Measurements from ENCODE around the gene HYDIN.
"Not testable (repeated sequence)": the region's sequence is repeated elsewhere in the genome, so short reads cannot be mapped to it uniquely, and the experiment has no call there.

Gene HYDIN

DNA sequence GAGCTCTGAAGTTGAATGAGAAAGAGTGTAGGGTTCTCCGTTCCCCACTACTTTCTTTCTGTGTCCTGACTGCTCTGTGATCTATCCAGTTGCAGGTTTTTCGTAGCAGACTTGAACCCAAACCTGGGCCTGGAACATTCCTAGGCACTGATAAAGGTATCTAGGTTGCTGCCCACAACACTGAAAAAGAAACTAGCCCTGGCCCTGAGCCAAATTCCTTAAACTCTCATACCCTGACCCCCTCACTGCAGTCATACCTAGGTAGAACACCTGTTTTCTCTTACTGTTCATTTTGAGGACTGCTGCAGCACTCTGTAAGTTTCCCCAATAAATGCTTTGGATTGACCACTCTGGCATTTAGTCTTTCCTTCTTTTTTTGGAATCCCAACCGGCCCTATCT is 5.4 kb downstream of the HYDIN start:
- no peak for DNase-seq (ENCODE audit: low read depth)

DNA sequence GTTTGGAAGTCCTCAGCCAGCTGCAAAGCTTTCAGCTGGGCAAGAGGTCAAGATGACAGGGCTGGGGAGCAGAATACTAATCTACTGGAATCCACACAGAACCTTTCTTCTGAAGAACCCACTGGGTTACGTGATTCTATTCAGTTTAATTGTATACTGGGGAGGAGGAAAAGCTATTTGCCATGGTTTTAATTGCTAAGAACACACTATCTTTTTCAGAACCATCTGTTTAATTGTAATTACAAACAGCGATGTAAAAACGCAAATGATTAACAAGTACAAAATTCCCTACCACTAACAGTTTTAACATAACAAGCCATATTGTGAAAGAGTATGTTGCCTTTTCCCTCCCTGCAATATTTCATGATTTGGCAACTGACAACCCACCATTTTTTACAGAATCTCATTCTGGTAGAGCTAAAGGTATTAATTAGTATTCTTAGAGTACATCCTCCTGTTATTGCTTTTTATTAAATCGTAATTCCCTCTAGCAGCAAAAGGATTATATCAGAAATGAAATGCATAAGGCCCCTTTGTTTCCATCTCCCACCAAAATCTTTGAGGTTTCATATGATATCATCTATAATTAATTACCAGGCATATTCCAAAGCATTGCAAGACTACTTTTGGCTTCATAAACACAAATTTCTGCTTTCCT is 12.1 kb downstream of the HYDIN start:
- DNase-seq (ENCODE audit: low read depth) = no peak

DNA sequence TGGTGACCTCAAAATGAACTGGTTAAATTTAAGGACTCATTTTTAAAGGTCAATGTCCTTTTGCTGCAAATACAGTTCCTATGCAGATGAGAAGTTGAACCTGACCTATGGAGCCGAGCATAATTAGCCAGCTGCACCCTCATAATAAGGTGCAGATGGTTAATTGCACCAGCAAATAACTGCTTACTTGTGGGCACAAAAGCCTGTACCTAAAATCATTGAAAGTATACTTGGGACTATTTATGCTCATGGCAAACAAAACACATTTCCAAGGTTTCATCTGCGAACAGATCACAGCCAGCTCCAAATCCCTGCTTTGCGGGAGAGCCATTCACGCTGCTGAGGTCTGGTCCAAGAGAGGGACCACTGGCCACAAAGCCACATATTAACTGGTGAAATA is 13.0 kb downstream of the HYDIN start:
- DNase-seq (ENCODE audit: low read depth) = no peak

DNA sequence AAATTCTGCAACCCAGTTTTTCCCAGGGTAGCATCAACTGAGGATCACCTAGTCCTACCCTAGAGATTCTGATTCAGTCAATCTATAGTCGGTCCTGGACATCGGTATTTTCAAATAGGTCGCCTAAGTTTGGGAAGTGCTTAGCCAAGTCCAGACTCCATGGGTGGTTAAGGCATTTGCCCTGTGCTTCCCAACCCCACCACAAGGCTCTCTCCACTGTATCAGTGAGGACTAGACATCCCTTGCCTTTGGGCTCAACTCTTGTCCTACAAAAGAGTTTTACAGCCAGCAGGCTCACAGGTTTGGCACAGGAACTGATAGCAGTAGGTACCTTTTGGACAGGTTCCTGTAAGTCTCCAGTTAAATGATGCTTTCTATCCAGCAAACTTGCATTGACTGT is 13.8 kb downstream of the HYDIN start:
- no peak for DNase-seq (ENCODE audit: low read depth)

DNA sequence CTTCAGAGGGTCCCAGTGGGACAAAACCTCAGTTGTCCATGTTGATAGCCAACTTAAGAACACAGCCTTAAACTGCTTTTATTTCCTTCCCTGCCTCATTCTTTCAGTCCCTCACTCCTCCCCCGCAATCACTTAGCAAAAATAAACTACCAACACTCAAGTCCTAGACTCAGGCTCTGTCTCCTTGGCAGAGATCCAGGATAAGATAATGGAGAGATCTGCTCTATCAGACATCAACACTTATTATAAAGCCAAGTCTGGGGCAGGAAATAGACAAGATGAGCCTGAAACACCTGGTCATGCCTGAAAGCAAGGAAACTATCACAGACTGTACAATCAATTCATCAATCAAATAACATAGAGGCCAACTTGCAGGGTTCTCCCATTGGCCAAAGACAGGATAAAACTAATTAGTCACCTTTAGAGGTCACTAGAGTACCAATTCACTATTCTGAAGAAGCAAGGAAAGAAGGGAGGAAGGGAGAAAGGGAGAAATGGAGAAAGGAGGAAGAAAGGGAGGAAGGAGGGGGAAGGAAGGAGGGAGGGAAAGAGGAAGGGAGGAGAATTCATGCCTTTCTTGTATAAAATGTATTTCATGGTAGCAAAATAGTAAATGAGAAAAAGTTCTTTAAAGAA is 15.7 kb downstream of the HYDIN start:
- DNase-seq (ENCODE audit: low read depth) = no peak

DNA sequence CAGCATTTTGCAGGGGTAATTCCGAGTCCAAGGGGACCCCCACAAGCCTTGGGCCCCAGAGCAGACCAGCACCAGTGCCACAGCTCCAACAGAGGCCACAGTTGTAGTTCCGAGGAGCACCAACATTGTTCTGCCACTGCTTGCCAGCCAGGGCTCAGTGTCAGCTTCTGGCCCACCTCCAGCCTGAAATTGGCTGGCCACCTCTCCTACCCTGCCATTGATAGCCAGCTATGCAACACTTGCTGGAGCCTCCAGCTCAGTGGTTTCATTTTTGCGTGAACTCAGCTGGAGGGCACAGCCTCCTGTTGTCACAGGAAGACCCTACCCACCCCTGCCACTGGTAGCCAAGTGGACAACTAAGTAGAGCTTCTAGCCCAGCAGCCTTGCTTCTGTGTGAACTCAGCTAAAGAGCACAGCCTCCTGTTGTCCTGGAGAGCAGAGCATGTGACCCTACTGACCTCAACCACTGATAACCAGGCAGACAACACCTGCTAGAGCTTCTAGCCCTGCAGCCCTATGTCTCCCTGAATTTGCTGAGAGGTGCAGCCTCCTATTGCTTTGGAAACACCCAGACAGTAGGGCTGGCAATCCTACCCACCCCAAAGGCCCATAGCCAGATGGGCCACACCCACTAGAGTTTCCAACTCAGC is 24.9 kb downstream of the HYDIN start:
- DNase-seq (ENCODE audit: low read depth) = no peak

DNA sequence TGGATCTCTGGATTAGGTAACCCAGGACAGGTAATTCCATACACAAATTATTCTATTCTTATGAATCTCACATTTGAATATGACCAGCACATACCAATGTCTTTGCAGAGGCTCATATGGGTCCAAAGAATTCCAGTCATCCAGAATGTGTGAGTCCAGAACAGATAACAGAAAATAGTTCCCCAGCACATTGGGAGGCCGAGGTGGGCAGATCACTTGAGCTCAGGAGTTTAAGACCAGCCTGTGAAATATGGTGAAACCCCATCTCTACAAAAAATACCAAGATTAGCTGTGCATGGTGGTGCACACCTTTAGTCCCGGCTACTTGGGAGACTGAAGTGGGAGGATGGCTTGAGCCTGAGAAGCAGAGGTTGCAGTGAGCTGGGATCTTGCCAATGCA is 26.9 kb downstream of the HYDIN start:
- no peak for DNase-seq (ENCODE audit: low read depth)

DNA sequence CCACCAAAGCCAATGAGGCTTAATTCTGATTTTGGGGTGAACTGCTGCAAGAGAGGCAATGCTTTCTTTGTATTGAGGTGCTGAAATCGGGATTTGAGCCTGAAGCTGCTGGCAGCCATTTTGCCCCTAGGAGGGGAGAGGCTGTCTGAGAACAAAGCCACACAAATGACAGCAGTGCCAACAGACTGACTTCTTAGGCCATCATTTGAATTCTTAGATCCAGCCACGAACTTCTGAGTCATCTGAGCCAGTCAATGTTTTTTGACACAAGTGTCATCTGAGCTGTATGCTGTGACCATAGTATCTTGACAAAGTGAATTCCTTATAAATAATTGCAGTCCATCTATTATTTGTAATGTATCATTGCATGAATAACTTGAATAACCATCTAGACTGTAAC is 29.0 kb downstream of the HYDIN start:
- no peak for DNase-seq (ENCODE audit: low read depth)

DNA sequence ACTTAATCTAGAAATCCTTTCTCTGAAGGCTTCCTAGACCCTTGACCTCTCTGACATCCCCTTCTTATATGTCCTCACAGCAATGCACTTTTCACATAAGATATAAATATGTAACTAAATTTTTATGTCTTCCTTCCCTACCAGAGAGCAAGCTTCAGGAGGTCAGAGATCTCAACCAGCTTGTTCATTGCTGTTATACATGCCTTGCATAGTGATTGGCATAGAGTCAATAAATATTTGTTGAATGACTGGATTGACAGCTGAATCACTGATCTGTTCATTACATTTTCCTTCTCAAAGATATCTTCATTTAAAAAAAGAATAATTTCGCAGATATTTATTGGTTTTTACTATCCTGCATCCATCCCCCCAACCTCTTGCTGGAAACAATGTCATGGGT is 29.5 kb downstream of the HYDIN start:
- no peak for DNase-seq (ENCODE audit: low read depth)

DNA sequence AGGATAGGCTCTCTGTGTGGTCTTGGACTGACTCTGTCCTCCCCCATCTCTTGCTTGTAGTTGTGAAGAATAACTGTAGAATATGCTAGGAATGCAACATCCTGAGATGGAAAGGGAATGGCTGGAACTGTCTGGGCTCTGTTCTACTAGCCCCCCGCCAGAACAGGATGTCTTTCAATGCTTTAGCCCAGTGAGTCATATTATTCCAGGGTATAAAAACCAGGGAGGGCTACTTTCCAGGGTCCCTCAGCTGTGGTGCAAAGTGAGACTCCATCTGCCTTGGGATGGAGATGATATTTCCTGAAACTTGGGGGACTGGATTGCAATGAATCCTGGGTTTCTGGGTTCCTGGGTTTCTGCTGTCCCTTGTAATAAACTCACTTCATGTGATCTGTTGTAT is 32.1 kb downstream of the HYDIN start:
- no peak for DNase-seq (ENCODE audit: low read depth)

DNA sequence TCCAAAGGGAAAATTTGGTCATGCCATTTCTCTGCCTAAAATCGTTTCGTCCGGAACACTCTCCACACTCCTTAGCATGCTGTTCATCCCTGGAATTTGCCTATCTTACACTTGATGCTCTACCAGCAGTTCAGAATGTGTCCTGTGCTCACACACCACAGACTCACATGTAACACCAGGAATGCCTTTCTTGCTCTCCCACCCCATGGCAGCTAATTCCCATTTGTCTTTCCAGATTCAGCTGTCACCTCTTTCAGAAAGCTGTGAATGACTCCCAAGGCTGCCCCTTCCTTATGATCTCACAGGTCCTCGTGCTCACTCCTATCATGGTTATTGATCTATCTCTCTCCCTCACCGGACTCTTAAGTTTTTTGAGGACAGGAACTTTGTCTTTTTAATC is 38.1 kb downstream of the HYDIN start:
- no peak for DNase-seq (ENCODE audit: low read depth)

DNA sequence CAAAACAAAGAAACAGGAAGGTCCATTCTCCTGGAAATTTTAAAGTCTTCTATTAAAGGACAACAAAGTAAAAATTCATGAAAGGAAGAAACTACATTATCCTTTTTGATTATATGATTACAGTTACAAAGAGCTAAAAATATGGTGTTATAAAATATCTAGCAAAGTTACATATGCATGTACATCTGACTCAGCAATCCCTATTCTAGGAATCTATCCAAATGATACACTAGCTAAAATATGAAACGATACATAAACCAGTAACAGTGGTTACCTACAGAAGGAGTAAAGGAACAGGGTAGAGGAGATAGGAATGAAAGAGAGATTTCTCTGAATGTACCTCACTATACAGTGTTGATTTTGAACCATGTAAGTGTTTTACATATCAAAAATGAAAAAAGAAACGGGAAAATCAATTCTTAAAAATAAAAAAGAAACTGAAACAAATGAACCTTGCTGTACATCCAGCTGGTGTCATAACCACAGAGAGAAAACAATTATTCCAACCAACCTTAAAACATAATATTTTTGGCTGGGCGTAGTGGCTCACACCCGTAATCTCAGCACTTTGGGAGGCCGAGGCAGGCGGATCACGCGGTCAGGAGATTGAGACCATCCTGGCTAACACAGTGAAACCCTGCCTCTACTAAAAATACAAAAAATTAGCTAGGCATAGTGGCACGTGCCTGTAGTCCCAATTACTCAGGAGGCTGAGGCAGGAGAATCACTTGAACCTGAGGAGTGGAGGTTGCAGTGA is 41.4 kb downstream of the HYDIN start:
- no peak for DNase-seq (ENCODE audit: low read depth)

DNA sequence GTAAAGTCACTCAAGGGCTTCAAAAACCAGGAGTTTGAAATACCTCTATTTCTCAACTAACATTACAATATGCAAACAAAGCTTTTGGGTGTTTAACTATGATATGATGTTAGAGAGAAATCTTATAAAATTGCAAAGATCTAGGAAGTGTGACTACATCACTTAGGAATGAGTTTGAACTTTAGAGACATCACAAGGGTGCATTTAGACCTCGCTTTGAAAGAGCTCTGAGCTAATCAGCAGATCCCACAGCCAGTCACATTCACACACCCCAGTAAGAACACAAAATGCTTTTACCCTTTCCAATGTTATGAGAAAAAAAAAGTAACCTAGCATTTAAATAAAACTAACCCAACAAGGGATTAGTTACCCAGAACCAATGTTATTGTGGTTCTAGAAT is 45.2 kb downstream of the HYDIN start:
- no peak for DNase-seq (ENCODE audit: low read depth)

DNA sequence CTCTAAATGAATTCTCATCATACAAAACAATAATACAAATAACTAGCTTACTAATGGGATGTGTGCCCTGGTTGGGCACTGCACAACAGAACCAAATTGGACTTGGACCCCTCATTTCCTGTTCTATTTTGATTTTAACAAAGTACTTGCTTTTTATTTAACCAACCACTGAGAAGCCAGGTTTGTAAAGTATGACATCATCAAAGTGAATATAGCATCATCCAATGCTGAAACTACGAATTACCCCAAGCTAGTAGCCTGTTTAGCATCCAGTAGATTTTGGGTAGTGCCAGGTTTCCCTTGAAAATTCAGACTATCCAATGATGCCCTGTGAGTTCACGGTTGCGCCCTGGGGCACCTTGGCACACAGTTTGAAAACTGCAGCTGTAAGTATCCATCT is 51.0 kb downstream of the HYDIN start:
- no peak for DNase-seq (ENCODE audit: low read depth)

DNA sequence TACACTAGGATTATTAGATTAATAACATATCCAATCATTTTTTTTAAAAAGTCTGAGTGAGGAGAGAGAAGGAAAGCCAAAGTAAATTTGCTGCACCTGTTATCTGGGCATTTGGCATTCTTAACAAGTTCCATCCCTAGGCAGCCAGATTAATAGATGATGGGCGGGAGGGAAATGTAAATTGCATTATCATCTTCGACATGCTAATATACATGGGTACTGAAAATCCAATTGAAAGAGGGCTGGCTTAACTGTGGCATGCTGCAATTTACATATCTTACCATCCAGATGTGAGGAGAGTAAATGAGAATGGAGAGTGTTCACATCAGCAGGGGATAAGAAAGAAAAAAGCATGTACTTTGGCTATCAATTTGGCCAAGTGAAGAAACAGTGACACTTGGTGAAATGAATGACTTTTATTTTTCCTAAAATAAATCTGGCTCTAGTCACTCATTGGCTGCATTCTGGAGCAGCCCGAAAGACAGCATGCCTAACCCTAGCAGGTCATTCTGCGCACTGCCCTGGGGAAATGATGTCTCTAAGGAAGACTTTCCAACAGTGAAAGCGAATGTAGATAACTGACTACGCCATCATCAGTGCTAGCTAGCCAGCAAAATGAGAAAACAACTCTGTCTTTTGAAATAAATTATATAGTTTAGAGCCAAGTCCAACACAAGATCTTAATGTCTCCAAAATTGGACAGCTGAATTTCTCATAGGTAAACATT is 57.9 kb downstream of the HYDIN start:
- no peak for DNase-seq (ENCODE audit: low read depth)

DNA sequence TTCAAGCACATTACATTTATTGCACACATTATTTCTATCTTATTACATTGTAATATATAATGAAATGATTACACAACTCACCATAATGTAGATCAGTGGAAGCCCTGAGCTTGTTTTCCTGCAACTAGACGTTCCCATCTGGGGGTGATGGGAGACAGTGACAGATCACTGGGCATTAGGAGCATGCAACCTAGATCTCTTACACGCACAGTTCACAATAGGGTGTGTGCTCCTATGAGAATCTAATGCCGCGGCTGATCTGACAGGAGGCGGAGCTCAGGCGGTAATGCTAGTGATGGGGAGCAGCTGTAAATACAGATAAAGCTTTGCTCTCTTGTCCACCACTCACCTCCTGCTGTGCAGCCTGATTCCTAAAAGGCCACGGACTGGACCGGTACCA is 69.5 kb downstream of the HYDIN start:
- not testable (repeated sequence) for DNase-seq (ENCODE audit: low read depth)

DNA sequence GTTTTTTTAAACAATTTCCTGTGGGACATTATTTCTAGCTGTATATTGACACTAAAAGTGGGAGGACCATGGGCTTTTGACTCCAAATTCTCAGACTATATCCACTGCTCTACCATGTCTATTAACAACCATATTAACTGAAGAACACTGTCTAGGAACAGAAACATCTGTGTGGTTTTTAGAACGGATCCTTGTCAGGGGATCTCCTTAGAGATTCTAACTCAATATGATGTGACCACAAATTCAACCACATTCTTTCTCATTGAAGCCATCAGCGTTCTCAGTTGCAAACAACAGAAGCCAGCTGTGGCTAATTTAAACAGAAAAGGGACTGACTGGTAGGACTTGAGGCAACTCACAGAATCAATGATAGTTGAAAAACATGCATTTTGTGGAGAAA is 73.2 kb downstream of the HYDIN start:
- not testable (repeated sequence) for DNase-seq (ENCODE audit: low read depth)

DNA sequence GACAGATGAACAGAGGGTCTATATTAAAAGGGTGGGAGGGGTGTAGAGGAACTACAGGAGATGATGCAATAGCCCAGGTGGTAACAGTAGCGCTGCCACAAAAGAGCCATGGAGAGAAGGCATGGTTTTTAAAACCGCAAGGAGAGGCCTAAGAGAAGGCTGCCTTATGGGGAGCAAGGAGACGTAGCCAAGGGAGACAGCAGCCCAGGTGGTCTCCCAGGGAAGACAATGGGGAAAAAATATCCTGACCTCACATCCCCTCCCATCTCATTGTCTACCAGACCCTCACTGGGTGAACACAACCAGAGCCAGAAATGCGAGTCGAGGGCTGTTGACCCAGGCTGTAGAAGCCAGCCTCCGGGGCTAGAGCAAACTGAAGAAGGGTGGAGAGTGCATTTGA is 77.2 kb downstream of the HYDIN start:
- not testable (repeated sequence) for DNase-seq (ENCODE audit: low read depth)

DNA sequence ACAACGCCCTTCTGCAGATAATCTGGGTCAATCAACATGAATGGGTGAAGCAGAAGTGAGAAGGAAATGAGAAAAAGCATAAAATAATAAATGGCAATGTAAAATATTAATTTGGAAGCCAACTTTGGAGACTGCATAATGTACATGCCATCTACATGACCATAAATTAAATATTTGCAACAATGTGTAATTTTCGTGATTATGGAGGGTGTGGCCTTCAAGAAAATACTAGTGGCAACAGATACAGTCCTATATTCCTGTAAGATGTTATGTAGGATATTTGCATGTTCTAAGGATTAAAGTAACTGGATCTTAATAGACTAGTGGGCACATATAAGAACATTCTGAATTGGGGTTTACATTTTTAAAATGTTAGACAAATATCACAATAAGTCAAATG is 78.9 kb downstream of the HYDIN start:
- not testable (repeated sequence) for DNase-seq (ENCODE audit: low read depth)

DNA sequence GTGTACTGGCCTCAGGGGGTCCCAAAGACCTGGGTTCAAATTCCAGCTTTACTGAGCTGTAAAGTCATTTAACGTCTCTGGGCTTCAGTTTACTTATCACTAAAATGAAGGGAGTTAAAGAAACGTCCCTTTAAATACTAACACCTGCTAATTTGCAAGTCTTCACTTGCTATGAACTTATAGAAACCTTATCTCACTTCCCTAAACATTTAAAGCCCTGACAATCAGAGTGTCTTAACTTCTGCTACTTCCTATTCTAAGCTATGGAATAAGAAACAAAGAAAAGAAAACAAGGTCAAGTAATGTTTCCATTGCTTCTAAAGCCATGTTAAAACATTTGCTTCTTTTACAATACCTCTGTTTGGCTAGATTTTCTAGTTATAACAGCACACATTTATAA is 87.3 kb downstream of the HYDIN start:
- not testable (repeated sequence) for DNase-seq (ENCODE audit: low read depth)

DNA sequence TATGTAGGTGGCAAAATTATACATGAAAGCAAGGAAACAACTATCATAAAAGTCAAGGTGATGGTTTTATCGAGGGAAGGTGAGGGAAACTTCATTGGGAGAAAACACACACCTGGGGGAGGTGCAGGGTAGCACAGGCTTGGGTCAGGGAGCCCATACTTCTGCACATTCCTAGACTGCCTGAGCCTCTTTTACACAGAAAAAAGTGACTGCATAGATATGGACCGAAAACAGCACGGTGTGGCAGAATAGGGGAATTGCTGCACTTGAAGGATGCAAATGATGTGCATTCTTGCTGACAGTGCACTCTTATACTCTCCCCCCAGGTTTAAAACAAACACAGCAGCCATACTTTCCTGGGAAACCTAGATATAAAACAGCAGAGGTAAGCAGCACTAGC is 120.0 kb downstream of the HYDIN start:
- DNase-seq (ENCODE audit: low read depth) = not testable (repeated sequence)

DNA sequence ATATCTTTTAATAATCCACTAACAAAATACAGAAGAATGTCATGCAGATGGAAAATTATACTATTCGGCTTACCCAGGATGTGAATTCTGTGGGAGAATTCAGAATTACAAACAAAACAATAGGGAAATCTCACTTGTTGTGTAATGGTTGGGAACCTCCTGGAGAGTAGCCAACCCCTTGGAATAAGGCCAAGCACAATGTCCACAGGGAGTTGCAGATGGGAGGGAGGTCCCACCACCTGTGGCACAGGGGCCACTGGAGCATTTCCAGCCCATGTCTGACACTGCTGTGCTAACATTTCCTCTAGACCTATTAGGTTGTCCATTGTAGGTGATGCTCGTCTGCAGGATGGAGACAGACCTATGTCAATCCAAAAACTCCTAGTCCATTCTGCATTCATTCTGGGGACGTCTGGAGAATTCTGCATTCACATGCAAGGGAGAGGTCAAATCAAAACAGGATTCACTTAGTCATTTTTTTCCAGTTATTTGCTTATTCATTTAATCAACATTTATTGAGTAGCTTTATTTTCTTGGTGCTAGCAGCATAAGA is 120.8 kb downstream of the HYDIN start:
- not testable (repeated sequence) for DNase-seq (ENCODE audit: low read depth)
